Caco-2 (cell line): ENCODE measurements around the gene FGF11. TPM values are rescaled to one million over a fixed set of nuclear protein-coding genes. Genes with fewer than 3 reads are reported as not detected.

ENCODE experiments used
- BruUV-seq: library from RNA; stranded (reverse); fragments of 400-500 nt; replicated peaks from 2 replicates; lab custom pipeline; 2021; lab: Mats Ljungman, UMichigan
- CTCF ChIA-PET: fragments of 300-600 bp; sonication (Branson Sonifier 250); formaldehyde crosslinking; loops from one replicate; lab custom pipeline; 2022; ENCODE audit warnings: antibody characterized with exemption; lab: Charles Lee
- POLR2A ChIA-PET: fragments of 300-600 bp; sonication (Branson Sonifier 250); formaldehyde crosslinking; loops from one replicate; lab custom pipeline; 2022; ENCODE audit warnings: antibody characterized with exemption; lab: Charles Lee
- DNase-seq, 2 experiments: peaks; one replicate each; pipeline versions ENCODE4 v3.0.0 to v3.0.0-alpha.2; 2020 to 2022
- H3K27me3 ChIP-seq: replicated peaks from 2 replicates; pipeline ENCODE4 v1.6.0; 2011; ENCODE audit warnings: low read length; ENCODE audit not compliant: control insufficient read depth, insufficient read depth
- H3K36me3 ChIP-seq: 2 replicates; pipeline ENCODE4 v1.5.1; 2011; ENCODE audit warnings: low read length; ENCODE audit not compliant: control insufficient read depth, insufficient read depth
- H3K4me1 ChIP-seq: fragments of 250-450 bp; sonication (Bioruptor Pico); 2 replicates; pipeline ENCODE4 v1.5.1; 2020; ENCODE audit warnings: mild to moderate bottlenecking
- H3K4me3 ChIP-seq: 2 replicates; pipeline ENCODE4 v1.5.1; 2011; ENCODE audit warnings: low read depth, mild to moderate bottlenecking, control low read depth, low read length
- H3K9me3 ChIP-seq: fragments of 250-450 bp; sonication (Bioruptor Pico); 2 replicates; pipeline ENCODE4 v1.5.1; 2020; ENCODE audit warnings: mild to moderate bottlenecking, moderate library complexity
- H3K27ac Mint-ChIP-seq: one replicate; pipeline ENCODE4 v1.8.0; 2022; ENCODE audit warnings: mixed read lengths; ENCODE audit not compliant: unreplicated experiment
- H3K27me3 Mint-ChIP-seq: one replicate; pipeline ENCODE4 v1.8.0; 2022; ENCODE audit warnings: mixed read lengths; ENCODE audit not compliant: insufficient read depth, unreplicated experiment
- H3K36me3 Mint-ChIP-seq: one replicate; pipeline ENCODE4 v1.8.0; 2022; ENCODE audit warnings: mild to moderate bottlenecking, mixed read lengths; ENCODE audit not compliant: insufficient read depth, unreplicated experiment
- H3K4me1 Mint-ChIP-seq: one replicate; pipeline ENCODE4 v1.8.0; 2022; ENCODE audit warnings: low read depth, mixed read lengths; ENCODE audit not compliant: unreplicated experiment
- H3K4me3 Mint-ChIP-seq: one replicate; pipeline ENCODE4 v1.8.0; 2022; ENCODE audit warnings: mild to moderate bottlenecking, moderate library complexity, mixed read lengths; ENCODE audit not compliant: unreplicated experiment
- H3K9me3 Mint-ChIP-seq: one replicate; pipeline ENCODE4 v1.8.0; 2022; ENCODE audit warnings: mixed read lengths; ENCODE audit not compliant: unreplicated experiment
- intact Hi-C: fragments of 100-400 bp; cut with micrococcal nuclease; formaldehyde crosslinking; loops from one replicate; pipeline ENCODE4 v1.10.0; 2022; ENCODE audit not compliant: unreplicated experiment
- total RNA-seq: library from RNA; stranded (reverse); gene quantifications from 2 replicates; pipeline ENCODE4 v1.2.3, GENCODE V29; 2022
- TF ChIP-seq, protein P1 (sequence below), 2 experiments: fragments of 200-600 bp in 1 of 2; IDR thresholded peaks; 1 replicate in 1 of 2; 2 replicates in 1 of 2; pipeline versions ENCODE4 v1.5.1 to v1.8.0; 2011 to 2022; ENCODE audit warnings: antibody characterized with exemption in 1 of 2, control low read depth in 1 of 2, inconsistent platforms in 1 of 2, low read depth in 1 of 2, low read length in 1 of 2, mild to moderate bottlenecking in 1 of 2, moderate library complexity in 1 of 2; ENCODE audit not compliant: insufficient read depth in 1 of 2, severe bottlenecking in 1 of 2, unreplicated experiment in 1 of 2

Gene FGF11
- total RNA-seq, 1 experiment from 2014 or later: 0.91 TPM

DNA sequence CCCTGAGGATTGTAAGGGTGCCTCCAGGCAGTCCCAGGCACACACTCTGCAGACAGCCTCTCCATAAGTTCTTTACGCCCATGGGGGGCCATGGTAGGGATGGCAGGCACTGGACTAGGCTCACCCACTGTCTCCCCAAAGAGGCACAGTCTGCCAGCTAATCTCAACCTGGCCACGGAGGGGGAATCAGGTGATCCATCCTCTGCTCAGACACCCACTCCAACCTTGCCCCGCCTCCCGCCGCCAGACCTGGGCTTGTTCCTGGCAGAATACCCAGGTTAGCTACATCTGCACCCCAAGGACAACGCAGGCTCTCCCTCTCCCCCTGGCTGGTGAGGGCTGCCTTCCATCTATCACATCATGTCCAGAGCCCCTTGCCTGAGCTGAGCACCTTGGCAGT, 30.4 kb upstream of the FGF11 start:
- ChIA-PET CTCF (no interaction called here), POLR2A (no interaction called here)
- DNase-seq: no peak
- Histone ChIP-seq H3K36me3 (no peaks in the 10 kb centered on the region), H3K4me3 (no peak overlapping the region), H3K4me1 (no peaks in the 10 kb centered on the region), H3K27me3 (no peaks in the 10 kb centered on the region), H3K9me3 (no peaks in the 10 kb centered on the region)
- no peak overlapping the region for H3K4me3 Mint-ChIP-seq
- intact Hi-C loops: no loop called here
- no peaks in the 10 kb centered on the region for H3K9me3 Mint-ChIP-seq
- H3K27me3 Mint-ChIP-seq: no peaks in the 10 kb centered on the region
- BruUV-seq: no TSS peak
- H3K27ac Mint-ChIP-seq: no peak overlapping the region
- peaks cover 8% of the 10 kb centered on the region for H3K4me1 Mint-ChIP-seq
- H3K36me3 Mint-ChIP-seq: peaks cover 4% of the 10 kb centered on the region
- TF ChIP-seq, protein P1, sequence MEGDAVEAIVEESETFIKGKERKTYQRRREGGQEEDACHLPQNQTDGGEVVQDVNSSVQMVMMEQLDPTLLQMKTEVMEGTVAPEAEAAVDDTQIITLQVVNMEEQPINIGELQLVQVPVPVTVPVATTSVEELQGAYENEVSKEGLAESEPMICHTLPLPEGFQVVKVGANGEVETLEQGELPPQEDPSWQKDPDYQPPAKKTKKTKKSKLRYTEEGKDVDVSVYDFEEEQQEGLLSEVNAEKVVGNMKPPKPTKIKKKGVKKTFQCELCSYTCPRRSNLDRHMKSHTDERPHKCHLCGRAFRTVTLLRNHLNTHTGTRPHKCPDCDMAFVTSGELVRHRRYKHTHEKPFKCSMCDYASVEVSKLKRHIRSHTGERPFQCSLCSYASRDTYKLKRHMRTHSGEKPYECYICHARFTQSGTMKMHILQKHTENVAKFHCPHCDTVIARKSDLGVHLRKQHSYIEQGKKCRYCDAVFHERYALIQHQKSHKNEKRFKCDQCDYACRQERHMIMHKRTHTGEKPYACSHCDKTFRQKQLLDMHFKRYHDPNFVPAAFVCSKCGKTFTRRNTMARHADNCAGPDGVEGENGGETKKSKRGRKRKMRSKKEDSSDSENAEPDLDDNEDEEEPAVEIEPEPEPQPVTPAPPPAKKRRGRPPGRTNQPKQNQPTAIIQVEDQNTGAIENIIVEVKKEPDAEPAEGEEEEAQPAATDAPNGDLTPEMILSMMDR (IDR thresholded peaks at IDR 0.05; ENCODE audit: insufficient read depth in 1 of 2, low read depth in 1 of 2, low read length in 1 of 2, severe bottlenecking in 1 of 2, unreplicated experiment in 1 of 2): no peak

DNA sequence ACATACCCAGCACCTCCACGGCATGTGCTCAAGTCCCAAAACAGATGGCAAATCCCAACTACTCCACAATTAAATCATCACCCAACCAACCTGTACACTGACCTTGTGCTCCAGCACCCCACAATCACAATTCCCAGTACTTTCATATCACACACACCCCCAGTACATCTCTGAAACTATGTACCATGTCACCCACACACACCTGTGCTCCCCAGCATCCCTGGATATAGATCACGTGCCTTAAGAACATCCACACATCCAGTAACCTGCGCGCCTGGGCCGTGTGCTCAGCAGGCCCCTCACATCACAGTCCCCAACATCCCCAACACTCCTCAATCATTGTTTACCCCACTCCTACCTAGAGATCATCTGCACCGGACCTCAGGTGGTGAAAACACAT, 29.6 kb upstream of the FGF11 start:
- Mint-ChIP-seq H3K36me3 (no peaks in the 10 kb centered on the region), H3K27ac (no peak overlapping the region), H3K4me3 (no peak overlapping the region), H3K9me3 (no peaks in the 10 kb centered on the region), H3K4me1 (peaks cover 8% of the 10 kb centered on the region), H3K27me3 (no peaks in the 10 kb centered on the region)
- no peak for DNase-seq
- TF ChIP-seq, protein P1 (IDR thresholded peaks at IDR 0.05; ENCODE audit: insufficient read depth in 1 of 2, low read depth in 1 of 2, low read length in 1 of 2, severe bottlenecking in 1 of 2, unreplicated experiment in 1 of 2): no peak
- H3K4me1 ChIP-seq: no peaks in the 10 kb centered on the region
- intact Hi-C loops: no loop called here
- no peaks in the 10 kb centered on the region for H3K9me3 ChIP-seq
- CTCF ChIA-PET: no interaction called here
- no peaks in the 10 kb centered on the region for H3K27me3 ChIP-seq
- no peak overlapping the region for H3K4me3 ChIP-seq
- no TSS peak for BruUV-seq
- POLR2A ChIA-PET: no interaction called here
- H3K36me3 ChIP-seq: no peaks in the 10 kb centered on the region

DNA sequence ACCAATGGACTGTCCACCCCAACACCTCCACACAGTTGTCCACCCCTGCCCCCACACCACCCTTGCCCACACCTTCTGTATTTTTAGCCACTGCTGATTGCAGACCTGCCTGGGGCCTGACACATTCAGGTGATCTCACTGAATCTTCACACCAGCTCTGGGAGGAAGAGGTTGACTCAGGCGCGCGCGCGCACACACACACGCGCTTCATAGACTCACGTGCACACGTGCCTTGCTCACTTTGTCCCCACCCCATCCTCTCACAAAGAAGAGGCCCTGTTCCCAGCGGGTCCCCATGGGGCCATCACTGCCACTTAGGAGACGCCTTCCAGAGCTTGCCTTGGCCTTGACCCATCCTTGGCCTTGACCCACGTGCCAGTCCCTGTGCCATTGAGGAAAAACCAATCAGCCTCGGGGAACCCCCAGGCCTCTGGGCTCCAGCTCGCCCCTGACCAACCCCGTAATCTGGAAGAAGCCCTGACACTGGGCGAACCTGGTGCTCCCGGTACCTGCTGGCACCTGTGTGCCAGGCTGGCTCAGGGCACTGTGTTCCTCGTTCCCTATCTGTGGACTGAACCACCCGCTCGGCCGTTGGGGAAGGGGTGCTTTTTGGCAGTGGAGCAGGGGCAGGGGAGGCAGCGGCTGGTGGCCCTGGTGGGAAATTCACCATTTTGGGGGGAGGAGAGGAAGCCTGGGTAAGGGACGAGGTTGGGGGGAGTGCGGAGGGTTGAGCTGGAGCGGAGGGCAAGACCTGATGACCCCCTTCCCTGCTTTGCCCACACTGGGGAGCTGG, 28.5 kb upstream of the FGF11 start:
- no peak for DNase-seq
- H3K36me3 ChIP-seq: no peaks in the 10 kb centered on the region
- no TSS peak for BruUV-seq
- POLR2A ChIA-PET: no interaction called here
- Mint-ChIP-seq H3K27me3 (no peaks in the 10 kb centered on the region), H3K4me1 (peaks cover 4% of the 10 kb centered on the region), H3K4me3 (no peak overlapping the region), H3K36me3 (no peaks in the 10 kb centered on the region), H3K27ac (no peak overlapping the region), H3K9me3 (no peaks in the 10 kb centered on the region)
- H3K4me1 ChIP-seq: no peaks in the 10 kb centered on the region
- H3K9me3 ChIP-seq: no peaks in the 10 kb centered on the region
- no peak overlapping the region for H3K4me3 ChIP-seq
- CTCF ChIA-PET: no interaction called here
- TF ChIP-seq, protein P1 (IDR thresholded peaks at IDR 0.05; ENCODE audit: insufficient read depth in 1 of 2, low read depth in 1 of 2, low read length in 1 of 2, severe bottlenecking in 1 of 2, unreplicated experiment in 1 of 2): no peak
- H3K27me3 ChIP-seq: no peaks in the 10 kb centered on the region
- intact Hi-C loops: no loop called here
